Thoracic aorta (tissue), 2 donors: Measurements from ENCODE around the gene GNLY. TPM values are rescaled to one million over a fixed set of nuclear protein-coding genes. Genes with fewer than 3 reads are reported as not detected.
A peak's percentile ranks its signal among the peaks of the same experiment; 100 is the strongest.

Experiments used
- ATAC-seq: fragments of 150-250 bp; one replicate; pipeline ENCODE4 v1.8.0; 2017; ENCODE audit warnings: low read depth; ENCODE audit not compliant: insufficient number of reproducible peaks, low FRiP score
- DNase-seq: peaks from one replicate; pipeline ENCODE4 v3.0.0-alpha.2; 2020; ENCODE audit warnings: low spot score
- H3K27ac ChIP-seq, 2 donors: fragments of 200-600 bp; sonication (generic); 1 replicate in 1 of 2; 2 replicates in 1 of 2; pipeline ENCODE4 v1.5.1; 2016; ENCODE audit warnings: mild to moderate bottlenecking in 2 of 2, moderate library complexity in 2 of 2
- H3K27me3 ChIP-seq: fragments of 200-600 bp; sonication (generic); replicated peaks from 2 replicates; pipeline ENCODE4 v1.6.0; 2016; ENCODE audit warnings: mild to moderate bottlenecking; ENCODE audit not compliant: insufficient read depth
- H3K36me3 ChIP-seq: fragments of 200-600 bp; sonication (generic); one replicate; pipeline ENCODE4 v1.5.1; 2016
- H3K4me1 ChIP-seq, 2 donors: fragments of 200-600 bp; sonication (generic); 1 replicate in 1 of 2; 2 replicates in 1 of 2; pipeline versions ENCODE4 v1.5.1 to v1.6.0; 2016; ENCODE audit warnings: low read depth in 2 of 2, mild to moderate bottlenecking in 1 of 2; ENCODE audit not compliant: control insufficient read depth in 1 of 2
- H3K4me3 ChIP-seq: fragments of 200-600 bp; sonication (generic); 2 replicates; pipeline ENCODE4 v1.5.1; 2016; ENCODE audit warnings: mild to moderate bottlenecking
- H3K9me3 ChIP-seq: fragments of 200-600 bp; sonication (generic); 2 replicates; pipeline ENCODE4 v1.5.1; 2016
- total RNA-seq, 2 donors: library from RNA; depleted of rRNA; stranded (reverse); fragments of >200 nt; gene quantifications; one replicate each; pipeline versions ENCODE4 v1.1.0 to v1.2.3, GENCODE V29; 2016
- TF ChIP-seq, protein P1 (sequence below): fragments of 200-600 bp; sonication (generic); IDR thresholded peaks from one replicate; pipeline ENCODE4 v1.5.1; 2019; ENCODE audit warnings: antibody characterized with exemption

GNLY gene
- total RNA-seq, 2 donors from 2014 or later, result 1.5 to 8.5 TPM

DNA sequence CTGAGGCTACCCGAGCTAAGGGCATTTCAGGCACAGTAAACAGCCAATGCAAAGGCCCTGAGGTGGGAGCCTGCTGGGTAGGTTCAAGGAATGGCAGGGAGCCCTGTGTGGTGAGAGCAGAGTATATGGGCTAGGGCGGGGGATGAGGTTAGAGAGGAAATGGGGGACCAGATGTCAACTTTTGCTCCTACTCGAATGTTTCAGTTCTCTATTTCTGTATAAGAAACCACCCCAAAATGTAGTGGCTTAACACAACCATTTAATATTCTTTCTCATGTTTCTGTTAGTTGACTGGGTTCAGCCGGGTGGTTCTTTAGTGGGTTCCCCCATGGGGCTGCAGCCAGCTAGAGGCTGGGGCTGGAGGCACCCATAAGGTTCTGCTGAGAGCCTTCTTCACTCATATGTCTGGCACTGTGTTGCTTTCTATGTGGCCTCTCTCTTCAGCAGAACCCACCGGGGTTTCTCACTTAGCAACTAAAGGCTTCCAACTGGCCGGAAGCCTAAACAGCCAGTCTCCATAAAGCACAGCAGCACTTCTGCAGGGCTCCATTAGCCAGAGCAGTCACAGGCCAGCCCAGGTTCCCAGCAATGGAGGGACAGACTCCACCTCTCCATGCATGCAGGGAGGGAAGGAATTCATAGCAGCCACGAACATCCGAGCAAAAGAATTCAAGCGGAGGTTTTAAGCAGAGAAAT lies 54.0 kb downstream of the GNLY start:
- H3K4me1 ChIP-seq, result peaks cover 50 to 91% of the 10 kb centered on the region in 2 donors
- DNase-seq (no peak), ATAC-seq (no peak)
- TF ChIP-seq, protein P1, sequence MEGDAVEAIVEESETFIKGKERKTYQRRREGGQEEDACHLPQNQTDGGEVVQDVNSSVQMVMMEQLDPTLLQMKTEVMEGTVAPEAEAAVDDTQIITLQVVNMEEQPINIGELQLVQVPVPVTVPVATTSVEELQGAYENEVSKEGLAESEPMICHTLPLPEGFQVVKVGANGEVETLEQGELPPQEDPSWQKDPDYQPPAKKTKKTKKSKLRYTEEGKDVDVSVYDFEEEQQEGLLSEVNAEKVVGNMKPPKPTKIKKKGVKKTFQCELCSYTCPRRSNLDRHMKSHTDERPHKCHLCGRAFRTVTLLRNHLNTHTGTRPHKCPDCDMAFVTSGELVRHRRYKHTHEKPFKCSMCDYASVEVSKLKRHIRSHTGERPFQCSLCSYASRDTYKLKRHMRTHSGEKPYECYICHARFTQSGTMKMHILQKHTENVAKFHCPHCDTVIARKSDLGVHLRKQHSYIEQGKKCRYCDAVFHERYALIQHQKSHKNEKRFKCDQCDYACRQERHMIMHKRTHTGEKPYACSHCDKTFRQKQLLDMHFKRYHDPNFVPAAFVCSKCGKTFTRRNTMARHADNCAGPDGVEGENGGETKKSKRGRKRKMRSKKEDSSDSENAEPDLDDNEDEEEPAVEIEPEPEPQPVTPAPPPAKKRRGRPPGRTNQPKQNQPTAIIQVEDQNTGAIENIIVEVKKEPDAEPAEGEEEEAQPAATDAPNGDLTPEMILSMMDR, result no peak
- H3K27ac ChIP-seq, result peak overlapping the region; percentile 93 to 98
- H3K4me3 ChIP-seq, result no peak overlapping the region
- no peaks in the 10 kb centered on the region for H3K27me3 ChIP-seq
- H3K9me3 ChIP-seq, result no peaks in the 10 kb centered on the region
- H3K36me3 ChIP-seq, result no peaks in the 10 kb centered on the region

Other genes starting within 250 kb of the GNLY start
- gene MAT2A, start 155.2 kb upstream of the GNLY start, total RNA-seq, result 100 to 1,000 TPM; 230 to 475 TPM
- gene GGCX, start 132.9 kb upstream of the GNLY start, total RNA-seq, result 10 to 100 TPM; 28.4 to 38.4 TPM
- 10 to 100 TPM; 30.9 to 34.9 TPM for gene VAMP8, start 116.8 kb upstream of the GNLY start, total RNA-seq
- gene VAMP5, start 109.9 kb upstream of the GNLY start, total RNA-seq, result 10 to 100 TPM; 27.1 to 42.8 TPM
- 100 to 1,000 TPM; 107 to 124 TPM for gene RNF181, start 98.6 kb upstream of the GNLY start, total RNA-seq
- 10 to 100 TPM; 25.7 to 26.3 TPM for gene TMEM150A, start 91.7 kb upstream of the GNLY start, total RNA-seq
- 10 to 100 TPM; 13.0 to 21.9 TPM for gene C2orf68, start 82.3 kb upstream of the GNLY start, total RNA-seq
- 100 to 1,000 TPM in 1 of 2 donors, 10 to 100 TPM in 1; 39.5 to 109 TPM for gene USP39, start 78.2 kb upstream of the GNLY start, total RNA-seq
- not detected for gene SFTPB, start 26.2 kb upstream of the GNLY start, total RNA-seq
- 100 to 1,000 TPM in 1 of 2 donors, 10 to 100 TPM in 1; 78.4 to 207 TPM for gene ATOH8, start 59.6 kb downstream of the GNLY start, total RNA-seq
- 10 to 100 TPM; 11.9 to 32.7 TPM for gene ST3GAL5, start 194.6 kb downstream of the GNLY start, total RNA-seq